Spleen (tissue), 11 donors: ENCODE measurements around the gene CRKL. TPM values are rescaled to one million over a fixed set of nuclear protein-coding genes. Genes with fewer than 3 reads are reported as not detected.

Source experiments
- DNase-seq: peaks from one replicate; pipeline ENCODE4 v3.0.0-alpha.2; 2020
- H3K27ac ChIP-seq, 8 donors: fragments of 200-600 bp; sonication (generic) in 7 of 8; 1 replicate in 4 of 8; 2 replicates in 4 of 8; pipeline versions ENCODE4 v1.5.0 to v1.8.0; 2016 to 2021; ENCODE audit warnings: inconsistent platforms in 4 of 8, mild to moderate bottlenecking in 4 of 8, moderate library complexity in 1 of 8
- H3K27me3 ChIP-seq, 7 donors: fragments of 200-600 bp; sonication (generic) in 6 of 7; replicated peaks in 1 of 7; 1 replicate in 4 of 7; 2 replicates in 3 of 7; pipeline versions ENCODE4 v1.5.0 to v1.8.0; 2016 to 2021; ENCODE audit warnings: inconsistent platforms in 3 of 7, mild to moderate bottlenecking in 1 of 7
- H3K36me3 ChIP-seq, 6 donors: fragments of 200-600 bp; sonication (generic) in 5 of 6; 1 replicate in 4 of 6; 2 replicates in 2 of 6; pipeline versions ENCODE4 v1.5.0 to v1.8.0; 2016 to 2021; ENCODE audit warnings: inconsistent platforms in 2 of 6
- H3K4me1 ChIP-seq, 6 donors: fragments of 200-600 bp; sonication (generic) in 5 of 6; 1 replicate in 3 of 6; 2 replicates in 3 of 6; pipeline versions ENCODE4 v1.5.0 to v1.8.0; 2016 to 2021; ENCODE audit warnings: inconsistent platforms in 3 of 6
- H3K4me3 ChIP-seq, 8 donors: fragments of 200-600 bp; sonication (generic) in 7 of 8; 1 replicate in 4 of 8; 2 replicates in 4 of 8; pipeline versions ENCODE4 v1.5.0 to v1.8.0; 2016 to 2021; ENCODE audit warnings: inconsistent platforms in 4 of 8, mild to moderate bottlenecking in 4 of 8, moderate library complexity in 2 of 8
- H3K9me3 ChIP-seq, 8 donors: fragments of 200-600 bp; sonication (generic) in 7 of 8; 1 replicate in 4 of 8; 2 replicates in 4 of 8; pipeline versions ENCODE4 v1.5.0 to v1.8.0; 2016 to 2021; ENCODE audit warnings: inconsistent platforms in 4 of 8
- POLR2A ChIP-seq, 3 donors: fragments of 450-650 bp; IDR thresholded peaks; one replicate each; pipeline ENCODE4 v1.5.1; 2017; ENCODE audit warnings: antibody characterized with exemption in 3 of 3, mild to moderate bottlenecking in 1 of 3
- POLR2AphosphoS5 ChIP-seq, 3 donors: sonication (generic); formaldehyde crosslinking; IDR thresholded peaks; one replicate each; pipeline ENCODE4 v1.5.1; 2017; ENCODE audit warnings: antibody characterized with exemption in 3 of 3
- WGBS, 5 donors: extraction: QIAGEN DNeasy Blood & Tissue Kit in 3 of 5; methylation state at CpG; one replicate each; pipeline versions ENCODE4 v1.1.5 to v1.1.7; 2013 to 2018; 5-methylcytosine and 5-hydroxymethylcytosine counted together
- intact Hi-C: fragments of 100-400 bp; cut with DNase I; formaldehyde crosslinking; loops from one replicate; pipeline ENCODE4 v1.15.0; 2023; ENCODE audit warnings: low total_unique reads
- polyA plus RNA-seq, 3 donors: library from polyadenylated mRNA; stranded (reverse); fragments of 200-250 nt; gene quantifications; one replicate each; pipeline ENCODE4 v1.2.1, GENCODE V29; 2013
- total RNA-seq, 7 donors: library from RNA; depleted of rRNA in 3 of 7; stranded (reverse); fragments of >200 nt in 3 of 7; fragmentation: NEBNext Ultra II Directional in 4 of 7; extraction: Animal tissue kit (Norgen Biotek cat#: 25700) in 4 of 7; gene quantifications; one replicate each; pipeline versions ENCODE4 v1.1.0 to v1.2.1, GENCODE V29; 2016 to 2021
- TF ChIP-seq, protein P1 (sequence below), 11 experiments: fragments of 200-600 bp in 7 of 11; fragments of 450-650 bp in 4 of 11; sonication (generic) in 4 of 11; IDR thresholded peaks in 8 of 11; conservative IDR thresholded peaks in 3 of 11; 1 replicate in 7 of 11; 2 replicates in 4 of 11; pipeline versions ENCODE4 v1.4.0 to v1.8.0; 2016 to 2021; ENCODE audit warnings: antibody characterized with exemption in 11 of 11, inconsistent platforms in 4 of 11, mild to moderate bottlenecking in 1 of 11
- donor health status: healthy with polysubstance abuse.
- donor health status: DM: no; HTN: no; CAD: no; lungs with moderate emphysema.
- donor health status: DM: no; HTN: no; CAD: no.
- donor health status: Bipolar disorder and iron deficiency.
- donor health status: healthy.
- donor health status: DM: no; HTN: no; CAD: no.
- donor health status: DM: yes; HTN: yes; CAD: no.

CRKL gene
- total and polyA plus RNA-seq, 10 donors = 11.5 to 65.3 (median 57.4) TPM

DNA sequence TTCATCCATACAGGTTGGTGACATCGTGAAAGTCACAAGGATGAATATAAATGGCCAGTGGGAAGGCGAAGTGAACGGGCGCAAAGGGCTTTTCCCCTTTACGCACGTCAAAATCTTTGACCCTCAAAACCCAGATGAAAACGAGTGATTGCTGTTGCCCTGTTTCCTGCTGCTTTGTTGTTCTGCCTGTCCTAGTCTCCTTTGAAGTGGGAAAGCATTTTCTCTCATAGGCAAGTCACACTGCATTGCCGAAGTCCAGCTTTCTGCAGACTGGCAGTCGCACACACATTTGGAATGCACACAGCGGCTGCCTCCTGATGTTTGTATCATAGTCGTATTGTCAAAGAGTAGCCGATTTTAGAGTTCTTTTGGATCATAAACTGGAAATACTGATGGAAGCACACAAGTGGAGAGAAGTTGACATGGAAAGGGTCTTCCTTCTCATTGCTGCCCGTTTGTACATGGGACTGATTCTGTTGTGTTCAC, 32.5 kb downstream of the CRKL start:
- peaks cover 0 to 90% (median 42%) of the 10 kb centered on the region in 6 donors for H3K36me3 ChIP-seq
- no peak for TF ChIP-seq POLR2A (IDR thresholded peaks at IDR 0.05)
- no peak for TF ChIP-seq POLR2AphosphoS5 (IDR thresholded peaks at IDR 0.05)
- H3K4me1 ChIP-seq = peaks cover 0 to 47% (median 14%) of the 10 kb centered on the region in 6 donors
- H3K27ac ChIP-seq = no peak overlapping the region
- no peak for DNase-seq
- no peak overlapping the region for H3K4me3 ChIP-seq
- 78 to 86% (median 82%) methylated on average over 13 of the region's 13 CpGs for WGBS, 5 donors
- intact Hi-C loops = no loop called here
- no peaks in the 10 kb centered on the region for H3K9me3 ChIP-seq
- no peaks in the 10 kb centered on the region for H3K27me3 ChIP-seq

DNA sequence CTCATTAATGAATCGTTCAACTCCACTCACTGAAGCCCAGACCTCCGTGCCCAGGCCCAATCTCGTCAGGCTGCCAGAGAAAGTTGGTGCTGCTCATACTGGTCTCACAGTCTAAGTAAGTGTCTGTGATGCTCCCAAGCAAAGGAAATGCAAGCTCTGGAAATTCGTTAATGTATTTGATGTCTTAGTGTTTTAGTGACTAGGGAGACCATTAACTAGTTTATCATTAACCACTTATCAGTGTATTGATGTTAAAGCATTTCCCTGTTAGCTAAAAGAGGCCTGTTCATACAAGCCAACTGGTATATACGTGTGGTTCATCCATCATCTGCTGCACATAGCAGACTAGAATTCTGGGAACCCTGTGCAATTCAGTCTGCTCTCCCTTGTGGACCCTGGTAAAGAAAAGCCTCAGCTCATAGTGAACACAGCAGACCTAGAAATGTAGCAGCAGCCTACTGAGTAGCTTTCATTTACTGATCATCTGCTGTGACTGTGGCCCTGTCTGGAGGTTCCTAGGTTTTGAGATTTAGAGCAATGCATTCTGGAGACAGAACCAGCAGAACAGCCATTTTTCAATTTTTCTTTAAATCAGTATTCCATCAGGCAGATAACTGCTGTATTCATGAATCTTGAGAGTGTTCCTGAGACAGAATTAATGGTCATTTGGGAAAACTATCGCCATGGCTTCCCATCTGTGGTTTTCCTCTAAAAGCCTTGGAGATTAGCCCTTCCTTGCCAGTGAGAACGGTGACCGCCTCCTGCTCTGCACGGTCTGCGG, 34.1 kb downstream of the CRKL start:
- no peak for DNase-seq
- H3K9me3 ChIP-seq = no peaks in the 10 kb centered on the region
- TF ChIP-seq POLR2A (IDR thresholded peaks at IDR 0.05) (no peak), POLR2AphosphoS5 (IDR thresholded peaks at IDR 0.05) (no peak)
- TF ChIP-seq, protein P1, sequence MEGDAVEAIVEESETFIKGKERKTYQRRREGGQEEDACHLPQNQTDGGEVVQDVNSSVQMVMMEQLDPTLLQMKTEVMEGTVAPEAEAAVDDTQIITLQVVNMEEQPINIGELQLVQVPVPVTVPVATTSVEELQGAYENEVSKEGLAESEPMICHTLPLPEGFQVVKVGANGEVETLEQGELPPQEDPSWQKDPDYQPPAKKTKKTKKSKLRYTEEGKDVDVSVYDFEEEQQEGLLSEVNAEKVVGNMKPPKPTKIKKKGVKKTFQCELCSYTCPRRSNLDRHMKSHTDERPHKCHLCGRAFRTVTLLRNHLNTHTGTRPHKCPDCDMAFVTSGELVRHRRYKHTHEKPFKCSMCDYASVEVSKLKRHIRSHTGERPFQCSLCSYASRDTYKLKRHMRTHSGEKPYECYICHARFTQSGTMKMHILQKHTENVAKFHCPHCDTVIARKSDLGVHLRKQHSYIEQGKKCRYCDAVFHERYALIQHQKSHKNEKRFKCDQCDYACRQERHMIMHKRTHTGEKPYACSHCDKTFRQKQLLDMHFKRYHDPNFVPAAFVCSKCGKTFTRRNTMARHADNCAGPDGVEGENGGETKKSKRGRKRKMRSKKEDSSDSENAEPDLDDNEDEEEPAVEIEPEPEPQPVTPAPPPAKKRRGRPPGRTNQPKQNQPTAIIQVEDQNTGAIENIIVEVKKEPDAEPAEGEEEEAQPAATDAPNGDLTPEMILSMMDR (IDR thresholded peaks at IDR 0.05 in 8 of 11, conservative IDR thresholded peaks at IDR 0.05 in 3 of 11) = no peak
- peaks cover 0 to 38% (median 3%) of the 10 kb centered on the region in 6 donors for H3K4me1 ChIP-seq
- H3K27me3 ChIP-seq = no peaks in the 10 kb centered on the region
- 92 to 96% (median 94%) methylated on average over 10 of the region's 10 CpGs for WGBS, 5 donors
- intact Hi-C loops = no loop called here
- peaks cover 0 to 81% (median 42%) of the 10 kb centered on the region in 6 donors for H3K36me3 ChIP-seq
- H3K27ac ChIP-seq = no peak overlapping the region
- H3K4me3 ChIP-seq = no peak overlapping the region

DNA sequence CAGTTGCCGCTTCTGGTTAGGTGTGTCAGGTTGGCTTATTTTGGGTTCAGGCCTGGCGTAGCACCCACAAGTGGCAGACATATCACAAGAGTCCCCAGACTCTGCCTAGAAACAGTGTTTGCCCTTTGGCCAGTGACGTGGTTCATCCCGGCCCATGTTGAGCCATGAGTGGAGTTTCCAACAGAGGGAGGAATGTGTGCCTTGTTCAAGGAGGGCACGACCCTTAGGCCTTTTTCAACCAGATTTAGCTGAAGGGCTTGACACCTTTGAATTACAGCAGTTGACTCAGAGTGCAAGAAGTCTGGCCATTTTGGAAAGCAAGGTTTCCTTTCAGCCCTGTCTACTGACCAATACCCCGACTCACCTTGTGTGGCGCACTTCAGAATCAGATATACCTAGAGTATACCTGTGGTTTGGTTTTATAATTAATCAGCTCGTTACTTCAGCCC, 34.7 kb downstream of the CRKL start:
- 92 to 97% (median 94%) methylated on average over 8 of the region's 8 CpGs for WGBS, 5 donors
- Histone ChIP-seq H3K27me3 (peaks cover 0 to 3% (median 0%) of the 10 kb centered on the region in 7 donors), H3K36me3 (peaks cover 0 to 75% (median 42%) of the 10 kb centered on the region in 6 donors), H3K4me1 (peaks cover 0 to 38% (median 6%) of the 10 kb centered on the region in 6 donors), H3K4me3 (no peak overlapping the region), H3K9me3 (no peaks in the 10 kb centered on the region), H3K27ac (no peak overlapping the region)
- peak; percentile 42 for DNase-seq
- TF ChIP-seq POLR2AphosphoS5 (IDR thresholded peaks at IDR 0.05) = peak in 1 of 3 donors; percentile 28
- TF ChIP-seq, protein P1 (IDR thresholded peaks at IDR 0.05 in 8 of 11, conservative IDR thresholded peaks at IDR 0.05 in 3 of 11) = no peak
- intact Hi-C loops = no loop called here

DNA sequence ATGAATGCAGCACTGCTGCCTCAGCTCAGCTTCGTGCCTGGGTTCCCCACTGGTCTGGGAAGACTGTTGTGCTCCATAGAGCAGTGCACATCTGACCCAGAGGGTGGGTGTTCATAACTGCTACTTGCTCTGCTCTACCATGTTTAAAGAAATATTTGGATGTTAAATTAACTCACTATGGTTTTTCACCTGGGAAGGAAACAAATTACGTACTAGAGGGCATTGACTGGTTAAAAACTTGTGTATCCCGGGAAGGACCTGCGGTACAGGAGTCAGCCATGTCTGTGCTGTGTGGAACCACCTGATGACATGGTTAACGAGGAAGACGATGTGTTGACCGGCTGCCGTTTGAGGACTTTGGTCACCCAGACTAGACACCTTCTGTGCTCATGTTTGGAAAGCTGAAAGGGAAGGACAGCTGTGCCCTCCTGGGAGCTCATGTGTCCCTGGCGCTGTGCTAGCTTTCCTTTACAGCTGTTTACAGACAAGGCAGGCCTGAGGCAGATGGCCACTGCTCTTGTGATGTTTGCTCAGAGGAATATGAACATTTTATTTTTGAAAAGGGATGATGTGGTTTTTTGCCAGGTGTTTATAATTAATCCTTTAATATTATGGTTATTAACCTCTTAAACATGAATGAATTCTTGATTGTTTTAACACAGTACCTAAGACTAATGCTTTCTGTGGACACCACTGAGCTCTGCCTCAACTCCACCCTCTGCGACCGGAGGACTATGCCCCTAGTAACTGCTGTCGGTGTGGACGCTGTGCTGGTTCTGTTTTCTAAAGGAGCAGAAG, 35.5 kb downstream of the CRKL start:
- whole genome bisulfite sequencing, 5 donors = 91 to 95% (median 92%) methylated on average over 13 of the region's 13 CpGs
- peak; percentile 25 for DNase-seq
- no peaks in the 10 kb centered on the region for H3K9me3 ChIP-seq
- no peak overlapping the region for H3K27ac ChIP-seq
- H3K4me3 ChIP-seq = no peak overlapping the region
- peaks cover 0 to 11% (median 0%) of the 10 kb centered on the region in 7 donors for H3K27me3 ChIP-seq
- TF ChIP-seq, protein P1 (IDR thresholded peaks at IDR 0.05 in 8 of 11, conservative IDR thresholded peaks at IDR 0.05 in 3 of 11) = no peak
- no peak for TF ChIP-seq POLR2A (IDR thresholded peaks at IDR 0.05)
- no peak for TF ChIP-seq POLR2AphosphoS5 (IDR thresholded peaks at IDR 0.05)
- intact Hi-C loops = no loop called here
- peaks cover 0 to 67% (median 42%) of the 10 kb centered on the region in 6 donors for H3K36me3 ChIP-seq
- peaks cover 0 to 41% (median 12%) of the 10 kb centered on the region in 6 donors for H3K4me1 ChIP-seq
